Neural progenitor cell (in vitro differentiated cells): Measurements from ENCODE around the gene AMZ2. TPM values are rescaled to one million over a fixed set of nuclear protein-coding genes. Genes with fewer than 3 reads are reported as not detected.
A peak's percentile ranks its signal among the peaks of the same experiment; 100 is the strongest.

Experiments
- DNase-seq: peaks from one replicate; pipeline ENCODE4 v3.0.0-alpha.2; 2016; ENCODE audit warnings: low spot score
- H2AFZ ChIP-seq: fragments of 200-600 bp; sonication (generic); replicated peaks from 2 replicates; pipeline ENCODE4 v1.6.1; 2016; ENCODE audit warnings: antibody characterized with exemption
- H3F3A ChIP-seq: fragments of 200-600 bp; sonication (generic); 2 replicates; pipeline ENCODE4 v1.6.1; 2016; ENCODE audit warnings: antibody characterized with exemption, low read depth
- H3K27ac ChIP-seq: fragments of 200-600 bp; sonication (generic); 2 replicates; pipeline ENCODE4 v1.5.1; 2016; ENCODE audit warnings: mild to moderate bottlenecking
- H3K27me3 ChIP-seq: fragments of 200-600 bp; sonication (generic); 2 replicates; pipeline ENCODE4 v1.6.1; 2016; ENCODE audit warnings: mild to moderate bottlenecking, moderate library complexity
- H3K36me3 ChIP-seq: fragments of 200-600 bp; sonication (generic); 2 replicates; pipeline ENCODE4 v1.5.1; 2016
- H3K4me1 ChIP-seq: fragments of 200-600 bp; sonication (generic); 2 replicates; pipeline ENCODE4 v1.6.1; 2016; ENCODE audit warnings: mixed run types
- H3K4me2 ChIP-seq: fragments of 200-600 bp; sonication (generic); 2 replicates; pipeline ENCODE4 v1.6.1; 2016
- H3K4me3 ChIP-seq: fragments of 200-600 bp; sonication (generic); 2 replicates; pipeline ENCODE4 v1.5.1; 2016
- H3K79me2 ChIP-seq: fragments of 200-600 bp; sonication (generic); 2 replicates; pipeline ENCODE4 v1.6.1; 2016; ENCODE audit warnings: low read depth
- H3K9ac ChIP-seq: fragments of 200-600 bp; sonication (generic); 2 replicates; pipeline ENCODE4 v1.6.1; 2016
- H3K9me3 ChIP-seq: fragments of 200-600 bp; sonication (generic); 2 replicates; pipeline ENCODE4 v1.5.1; 2016; ENCODE audit warnings: low read depth
- H4K20me1 ChIP-seq: fragments of 200-600 bp; sonication (generic); 2 replicates; pipeline ENCODE4 v1.6.1; 2016; ENCODE audit warnings: low read depth
- H3K27ac Mint-ChIP-seq: 3 replicates; pipeline ENCODE4 v1.8.0; 2021; ENCODE audit warnings: mixed read lengths
- H3K27me3 Mint-ChIP-seq: 2 replicates; pipeline ENCODE4 v1.8.0; 2022; ENCODE audit warnings: low read depth, mild to moderate bottlenecking, inconsistent platforms, moderate library complexity, mixed read lengths; ENCODE audit not compliant: insufficient read depth
- H3K36me3 Mint-ChIP-seq: 3 replicates; pipeline ENCODE4 v1.8.0; 2021; ENCODE audit warnings: mixed read lengths
- H3K4me1 Mint-ChIP-seq: 3 replicates; pipeline ENCODE4 v1.8.0; 2021; ENCODE audit warnings: mixed read lengths
- H3K4me3 Mint-ChIP-seq: 3 replicates; pipeline ENCODE4 v1.8.0; 2021; ENCODE audit warnings: mild to moderate bottlenecking, moderate library complexity, mixed read lengths
- H3K9me3 Mint-ChIP-seq: 3 replicates; pipeline ENCODE4 v1.8.0; 2020; ENCODE audit warnings: mixed read lengths
- CTCF ChIP-seq: fragments of 200-600 bp; sonication (generic); IDR thresholded peaks from 2 replicates; pipeline ENCODE4 v1.5.1; 2017; ENCODE audit warnings: antibody characterized with exemption, mild to moderate bottlenecking
- EZH2 ChIP-seq: fragments of 200-600 bp; sonication (generic); IDR thresholded peaks from 2 replicates; pipeline ENCODE4 v1.6.1; 2017; ENCODE audit warnings: antibody characterized with exemption, mild to moderate bottlenecking, moderate library complexity
- EZH2phosphoT487 ChIP-seq: fragments of 200-600 bp; sonication (generic); IDR thresholded peaks from 2 replicates; pipeline ENCODE4 v1.6.1; 2017; ENCODE audit warnings: antibody characterized with exemption
- total RNA-seq: library from RNA; depleted of rRNA; stranded (reverse); fragments of >200 nt; gene quantifications from 2 replicates; pipeline ENCODE4 v1.2.3, GENCODE V29; 2015; ENCODE audit warnings: low replicate concordance

AMZ2 gene
- total RNA-seq, 1 donor from 2014 or later = 150 TPM

GRCh38 chr17:68298601-68299000 is 50.8 kb downstream of the AMZ2 start:
- Histone ChIP-seq H3K27ac (no peak overlapping the region), H4K20me1 (no peaks in the 10 kb centered on the region), H3K4me1 (peaks cover 40% of the 10 kb centered on the region), H3K36me3 (no peaks in the 10 kb centered on the region), H2AFZ (no peak overlapping the region), H3K9me3 (no peaks in the 10 kb centered on the region), H3F3A (peaks cover 34% of the 10 kb centered on the region), H3K9ac (no peak overlapping the region), H3K4me2 (no peak overlapping the region), H3K79me2 (no peaks in the 10 kb centered on the region), H3K4me3 (no peak overlapping the region), H3K27me3 (peaks cover under 1% of the 10 kb centered on the region)
- H3K9me3 Mint-ChIP-seq = peaks cover 18% of the 10 kb centered on the region
- H3K4me3 Mint-ChIP-seq = no peak overlapping the region
- no peak for DNase-seq
- no peak for TF ChIP-seq EZH2phosphoT487
- TF ChIP-seq EZH2 = no peak
- TF ChIP-seq CTCF = no peak
- no peak overlapping the region for H3K27ac Mint-ChIP-seq
- peaks cover 12% of the 10 kb centered on the region for H3K4me1 Mint-ChIP-seq
- H3K27me3 Mint-ChIP-seq = peaks cover 8% of the 10 kb centered on the region
- H3K36me3 Mint-ChIP-seq = peaks cover 2% of the 10 kb centered on the region

- peaks cover 2% of the 10 kb centered on the region for H3K36me3 Mint-ChIP-seq
- peaks cover 18% of the 10 kb centered on the region for H3K9me3 Mint-ChIP-seq
These were observed 52.0 kb downstream of the AMZ2 start for GRCh38 chr17:68299817-68300216.

GRCh38 chr17:68301438-68301959 is 53.7 kb downstream of the AMZ2 start:
- Histone ChIP-seq H3K36me3 (no peaks in the 10 kb centered on the region), H3K27ac (peak overlapping the region; percentile 56), H4K20me1 (no peaks in the 10 kb centered on the region), H3K79me2 (no peaks in the 10 kb centered on the region), H3K27me3 (no peaks in the 10 kb centered on the region), H3K4me3 (no peak overlapping the region), H3K4me2 (peak overlapping the region; percentile 40), H2AFZ (peak overlapping the region; percentile 12), H3F3A (peaks cover 18% of the 10 kb centered on the region), H3K9me3 (no peaks in the 10 kb centered on the region), H3K4me1 (peaks cover 21% of the 10 kb centered on the region), H3K9ac (no peak overlapping the region)
- Mint-ChIP-seq H3K27me3 (peaks cover 7% of the 10 kb centered on the region), H3K27ac (peak overlapping the region; percentile 23), H3K9me3 (peaks cover 18% of the 10 kb centered on the region), H3K36me3 (peaks cover 2% of the 10 kb centered on the region), H3K4me1 (peaks cover 5% of the 10 kb centered on the region), H3K4me3 (no peak overlapping the region)
- TF ChIP-seq CTCF = no peak
- TF ChIP-seq EZH2 = no peak
- no peak for TF ChIP-seq EZH2phosphoT487
- DNase-seq = peak; percentile 42

More at GRCh38 chr17:68299817-68300216, 52.0 kb downstream of the AMZ2 start:
- H3K27ac ChIP-seq = no peak overlapping the region
- no peak overlapping the region for H3K9ac ChIP-seq
- no peak overlapping the region for H3K4me3 Mint-ChIP-seq
- H3K79me2 ChIP-seq = no peaks in the 10 kb centered on the region
- H3K36me3 ChIP-seq = no peaks in the 10 kb centered on the region
- no peak overlapping the region for H3K4me2 ChIP-seq
- H3K27me3 Mint-ChIP-seq = peaks cover 7% of the 10 kb centered on the region
- peaks cover 5% of the 10 kb centered on the region for H3K4me1 Mint-ChIP-seq
- no peak for DNase-seq
- H2AFZ ChIP-seq = no peak overlapping the region
- TF ChIP-seq EZH2 (no peak), CTCF (no peak), EZH2phosphoT487 (no peak)
- H3K27ac Mint-ChIP-seq = no peak overlapping the region
- no peaks in the 10 kb centered on the region for H3K9me3 ChIP-seq
- no peaks in the 10 kb centered on the region for H3K27me3 ChIP-seq
- no peak overlapping the region for H3K4me3 ChIP-seq
- H4K20me1 ChIP-seq = no peaks in the 10 kb centered on the region
- peaks cover 22% of the 10 kb centered on the region for H3F3A ChIP-seq
- H3K4me1 ChIP-seq = peaks cover 28% of the 10 kb centered on the region
